GM19467 (cell line): Measurements from ENCODE around the gene PRKN.
A peak's percentile ranks its signal among the peaks of the same experiment; 100 is the strongest.

Source experiments
- ATAC-seq: cut with Tn5 transposase; IDR thresholded peaks from one replicate; pipeline ENCODE4 v1.9.1; 2021; ENCODE audit warnings: mild to moderate bottlenecking, moderate library complexity; ENCODE audit not compliant: unreplicated experiment

Gene PRKN

GRCh38 chr6:161378115-161378514, 1349.5 kb downstream of the PRKN start:
- ATAC-seq, result no peak

- ATAC-seq, result no peak
Measured at GRCh38 chr6:161377116-161377515, 1350.5 kb downstream of the PRKN start.

GRCh38 chr6:161376367-161376766, 1351.2 kb downstream of the PRKN start:
- no peak for ATAC-seq

- no peak for ATAC-seq
Measured at GRCh38 chr6:161374971-161375873, 1352.3 kb downstream of the PRKN start.

- ATAC-seq, result no peak
Measured at GRCh38 chr6:161373905-161374451, 1353.6 kb downstream of the PRKN start.

GRCh38 chr6:161372422-161372793, 1355.2 kb downstream of the PRKN start:
- ATAC-seq, result no peak

GRCh38 chr6:161370880-161371279, 1356.7 kb downstream of the PRKN start:
- ATAC-seq, result peak; percentile 93

- ATAC-seq, result no peak
Measured at GRCh38 chr6:161369339-161369738, 1358.2 kb downstream of the PRKN start.

- no peak for ATAC-seq
Measured at GRCh38 chr6:161368514-161368913, 1359.1 kb downstream of the PRKN start.

- ATAC-seq, result no peak
Measured at GRCh38 chr6:161367472-161367871, 1360.1 kb downstream of the PRKN start.

GRCh38 chr6:161366301-161366923, 1361.2 kb downstream of the PRKN start:
- ATAC-seq, result no peak

GRCh38 chr6:161365633-161366032, 1361.9 kb downstream of the PRKN start:
- ATAC-seq, result no peak

GRCh38 chr6:161363286-161363685, 1364.3 kb downstream of the PRKN start:
- ATAC-seq, result no peak

- no peak for ATAC-seq
Measured at GRCh38 chr6:161362266-161362665, 1365.3 kb downstream of the PRKN start.

- no peak for ATAC-seq
Measured at GRCh38 chr6:161361529-161361928, 1366.0 kb downstream of the PRKN start.

GRCh38 chr6:161360520-161360919, 1367.0 kb downstream of the PRKN start:
- ATAC-seq, result no peak

GRCh38 chr6:161359618-161359945, 1368.0 kb downstream of the PRKN start:
- no peak for ATAC-seq

- no peak for ATAC-seq
Measured at GRCh38 chr6:161356167-161356854, 1371.3 kb downstream of the PRKN start.

- ATAC-seq, result no peak
Measured at GRCh38 chr6:161355696-161356095, 1371.9 kb downstream of the PRKN start.

GRCh38 chr6:161354956-161355355, 1372.6 kb downstream of the PRKN start:
- ATAC-seq, result no peak

- ATAC-seq, result no peak
Measured at GRCh38 chr6:161354276-161354840, 1373.2 kb downstream of the PRKN start.
